B cell (primary cell): ENCODE measurements around the gene ACTC1.

ENCODE experiments used
- CTCF ChIP-seq: fragments of 200-600 bp; IDR thresholded peaks from one replicate; pipeline ENCODE4 v1.8.0; 2022; ENCODE audit warnings: antibody characterized with exemption, mild to moderate bottlenecking
- EZH2 ChIP-seq: IDR thresholded peaks from 2 replicates; pipeline ENCODE4 v1.6.1; 2012; ENCODE audit warnings: borderline replicate concordance, low read depth, mild to moderate bottlenecking, moderate library complexity, low read length; ENCODE audit not compliant: insufficient read depth, poor library complexity, severe bottlenecking

GRCh38 chr15:34794590-34795206, 651 bp downstream of the ACTC1 start:
- TF ChIP-seq EZH2 (no peak), CTCF (no peak)
